DOHH2 (cell line): ENCODE results near the gene PALM.

Source experiments
- EZH2phosphoT487 ChIP-seq: fragments of 200-600 bp; sonication (generic); IDR thresholded peaks from 2 replicates; pipeline ENCODE4 v1.6.1; 2017; ENCODE audit warnings: borderline replicate concordance, mild to moderate bottlenecking, antibody characterized with exemption, low read length, moderate library complexity, mixed read lengths
- TF ChIP-seq, protein P1 (sequence below): fragments of 200-600 bp; sonication (generic); IDR thresholded peaks from one replicate; pipeline ENCODE4 v1.5.1; 2014; ENCODE audit warnings: antibody characterized with exemption, mild to moderate bottlenecking, low read depth, low read length; ENCODE audit not compliant: poor library complexity, severe bottlenecking

DNA sequence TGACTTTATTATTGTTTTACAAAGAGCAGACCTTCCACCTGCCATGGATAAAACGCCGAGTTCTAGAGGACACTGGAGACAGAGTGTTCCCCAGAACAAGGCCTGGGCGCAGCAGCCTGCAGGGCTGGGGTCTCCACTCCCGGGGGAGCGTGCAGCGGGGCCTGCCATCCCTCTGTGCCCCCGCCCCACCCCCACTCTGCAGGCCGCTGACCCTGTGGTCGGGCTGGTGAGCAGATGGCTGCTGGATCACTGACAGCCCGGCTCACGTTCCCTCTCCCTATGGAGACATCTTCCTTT is 79.9 kb downstream of the PALM start:
- TF ChIP-seq, protein P1, sequence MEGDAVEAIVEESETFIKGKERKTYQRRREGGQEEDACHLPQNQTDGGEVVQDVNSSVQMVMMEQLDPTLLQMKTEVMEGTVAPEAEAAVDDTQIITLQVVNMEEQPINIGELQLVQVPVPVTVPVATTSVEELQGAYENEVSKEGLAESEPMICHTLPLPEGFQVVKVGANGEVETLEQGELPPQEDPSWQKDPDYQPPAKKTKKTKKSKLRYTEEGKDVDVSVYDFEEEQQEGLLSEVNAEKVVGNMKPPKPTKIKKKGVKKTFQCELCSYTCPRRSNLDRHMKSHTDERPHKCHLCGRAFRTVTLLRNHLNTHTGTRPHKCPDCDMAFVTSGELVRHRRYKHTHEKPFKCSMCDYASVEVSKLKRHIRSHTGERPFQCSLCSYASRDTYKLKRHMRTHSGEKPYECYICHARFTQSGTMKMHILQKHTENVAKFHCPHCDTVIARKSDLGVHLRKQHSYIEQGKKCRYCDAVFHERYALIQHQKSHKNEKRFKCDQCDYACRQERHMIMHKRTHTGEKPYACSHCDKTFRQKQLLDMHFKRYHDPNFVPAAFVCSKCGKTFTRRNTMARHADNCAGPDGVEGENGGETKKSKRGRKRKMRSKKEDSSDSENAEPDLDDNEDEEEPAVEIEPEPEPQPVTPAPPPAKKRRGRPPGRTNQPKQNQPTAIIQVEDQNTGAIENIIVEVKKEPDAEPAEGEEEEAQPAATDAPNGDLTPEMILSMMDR = no peak
- no peak for TF ChIP-seq EZH2phosphoT487
